ENCODE results near the gene KPRP.

DNA sequence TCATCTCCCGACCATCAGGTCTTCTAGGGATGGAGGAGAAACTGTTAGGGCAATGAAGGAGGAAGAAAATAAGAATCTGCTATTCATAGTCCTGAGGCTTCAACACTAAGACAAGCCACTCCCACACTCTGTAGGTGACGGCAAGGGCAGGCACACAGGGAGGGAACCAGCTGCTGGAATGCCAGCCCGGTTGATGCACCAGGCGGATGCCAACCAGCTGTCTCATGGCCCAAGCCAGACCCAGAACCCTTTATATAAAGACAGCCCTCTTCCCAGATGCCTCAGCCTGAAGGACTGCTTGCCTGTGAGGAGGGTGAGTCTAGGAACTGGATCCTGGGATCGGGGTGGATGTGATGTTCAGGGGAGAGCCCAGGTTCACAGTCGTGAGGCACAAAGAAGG is at the start of gene KPRP:
- TF ChIP-seq CTCF (conservative IDR thresholded peaks at IDR 0.05; ENCODE audit: low read length) (no peak), EZH2phosphoT487 (IDR thresholded peaks at IDR 0.05; ENCODE audit: borderline replicate concordance, low read depth, low read length) (no peak)

All from OCI-LY7 (cell line).